Activated T-cell treated with anti-CD3 and anti-CD28 coated beads, Interleukin-2, amount 50 U/mL, for 4 hours (primary cell): ENCODE measurements around the gene COL6A3. TPM values are rescaled to one million over a fixed set of nuclear protein-coding genes. Genes with fewer than 3 reads are reported as not detected.
"Not testable (repeated sequence)": the region's sequence is repeated elsewhere in the genome, so short reads cannot be mapped to it uniquely, and the experiment has no call there.

Source experiments
- ATAC-seq, 2 donors: fragments of 200-7000 bp; cut with Tn5 transposase; one replicate each; pipeline ENCODE4 v1.10.0; 2021
- DNase-seq: peaks from one replicate; pipeline ENCODE4 v3.0.0-alpha.2; 2020
- H3K27me3 Mint-ChIP-seq: one replicate; pipeline ENCODE4 v1.8.0; 2021; ENCODE audit warnings: low read depth, mixed read lengths
- H3K36me3 Mint-ChIP-seq: one replicate; pipeline ENCODE4 v1.8.0; 2022; ENCODE audit warnings: mixed read lengths; ENCODE audit not compliant: insufficient read depth
- H3K4me1 Mint-ChIP-seq: one replicate; pipeline ENCODE4 v1.8.0; 2021; ENCODE audit warnings: low read depth, mixed read lengths
- H3K4me3 Mint-ChIP-seq: one replicate; pipeline ENCODE4 v1.8.0; 2021; ENCODE audit warnings: mild to moderate bottlenecking, moderate library complexity, mixed read lengths
- H3K9me3 Mint-ChIP-seq: one replicate; pipeline ENCODE4 v1.8.0; 2021; ENCODE audit warnings: mixed read lengths
- total RNA-seq, 3 donors: library from RNA; stranded (reverse); gene quantifications; one replicate each; pipeline ENCODE4 v1.2.1, GENCODE V29; 2021

COL6A3 gene
- total RNA-seq, 3 donors from 2014 or later: 19.2 to 33.2 (median 19.4) TPM

GRCh38 chr2:237309011-237309410 lies 105.0 kb downstream of the COL6A3 start:
- Mint-ChIP-seq H3K4me3 (no peak overlapping the region), H3K36me3 (peaks cover 4% of the 10 kb centered on the region), H3K27me3 (peaks cover 11% of the 10 kb centered on the region), H3K9me3 (peaks cover 4% of the 10 kb centered on the region), H3K4me1 (no peaks in the 10 kb centered on the region)
- no peak for DNase-seq
- no peak for ATAC-seq

GRCh38 chr2:237307474-237307873 lies 106.5 kb downstream of the COL6A3 start:
- peaks cover 8% of the 10 kb centered on the region for H3K9me3 Mint-ChIP-seq

GRCh38 chr2:237306787-237307170 lies 107.2 kb downstream of the COL6A3 start:
- Mint-ChIP-seq H3K36me3 (peaks cover 4% of the 10 kb centered on the region), H3K27me3 (peaks cover 11% of the 10 kb centered on the region), H3K4me1 (no peaks in the 10 kb centered on the region), H3K4me3 (no peak overlapping the region), H3K9me3 (peaks cover 10% of the 10 kb centered on the region)
- ATAC-seq (no peak), DNase-seq (no peak)

More at GRCh38 chr2:237307474-237307873, 106.5 kb downstream of the COL6A3 start:
- DNase-seq (no peak), ATAC-seq (no peak)
- Mint-ChIP-seq H3K27me3 (peaks cover 11% of the 10 kb centered on the region), H3K36me3 (peaks cover 4% of the 10 kb centered on the region), H3K4me1 (no peaks in the 10 kb centered on the region), H3K4me3 (no peak overlapping the region)

- ATAC-seq (no peak), DNase-seq (no peak)
- peaks cover 10% of the 10 kb centered on the region for H3K9me3 Mint-ChIP-seq
Measured at GRCh38 chr2:237306083-237306786, 107.7 kb downstream of the COL6A3 start.

GRCh38 chr2:237305579-237305978 lies 108.4 kb downstream of the COL6A3 start:
- DNase-seq (no peak), ATAC-seq (no peak)
- H3K4me1 Mint-ChIP-seq: no peaks in the 10 kb centered on the region
- H3K4me3 Mint-ChIP-seq: no peak overlapping the region
- H3K36me3 Mint-ChIP-seq: peaks cover 4% of the 10 kb centered on the region
- peaks cover 10% of the 10 kb centered on the region for H3K9me3 Mint-ChIP-seq
- peaks cover 11% of the 10 kb centered on the region for H3K27me3 Mint-ChIP-seq

More at GRCh38 chr2:237306083-237306786, 107.7 kb downstream of the COL6A3 start:
- Mint-ChIP-seq H3K4me3 (no peak overlapping the region), H3K4me1 (no peaks in the 10 kb centered on the region), H3K36me3 (peaks cover 4% of the 10 kb centered on the region), H3K27me3 (peaks cover 11% of the 10 kb centered on the region)

GRCh38 chr2:237304763-237305514 lies 109.0 kb downstream of the COL6A3 start:
- no peak for DNase-seq
- Mint-ChIP-seq H3K27me3 (peaks cover 11% of the 10 kb centered on the region), H3K4me3 (no peak overlapping the region)

GRCh38 chr2:237303244-237303643 lies 110.7 kb downstream of the COL6A3 start:
- not testable (repeated sequence) for H3K27me3 Mint-ChIP-seq, H3K4me1 Mint-ChIP-seq, H3K4me3 Mint-ChIP-seq, H3K36me3 Mint-ChIP-seq, DNase-seq, H3K9me3 Mint-ChIP-seq, ATAC-seq

More at GRCh38 chr2:237304763-237305514, 109.0 kb downstream of the COL6A3 start:
- no peak for ATAC-seq
- no peaks in the 10 kb centered on the region for H3K4me1 Mint-ChIP-seq
- H3K9me3 Mint-ChIP-seq: peaks cover 10% of the 10 kb centered on the region
- H3K36me3 Mint-ChIP-seq: peaks cover 4% of the 10 kb centered on the region

- H3K27me3 Mint-ChIP-seq: peaks cover 15% of the 10 kb centered on the region
- DNase-seq (no peak), ATAC-seq (no peak)
- peaks cover 4% of the 10 kb centered on the region for H3K36me3 Mint-ChIP-seq
- no peak overlapping the region for H3K4me3 Mint-ChIP-seq
- H3K9me3 Mint-ChIP-seq: peaks cover 10% of the 10 kb centered on the region
- no peaks in the 10 kb centered on the region for H3K4me1 Mint-ChIP-seq
Measured at GRCh38 chr2:237301595-237301994, 112.4 kb downstream of the COL6A3 start.

- no peak for ATAC-seq
- Mint-ChIP-seq H3K9me3 (peaks cover 10% of the 10 kb centered on the region), H3K4me3 (no peak overlapping the region), H3K36me3 (peaks cover 4% of the 10 kb centered on the region), H3K27me3 (peaks cover 17% of the 10 kb centered on the region), H3K4me1 (no peaks in the 10 kb centered on the region)
- DNase-seq: no peak
Measured at GRCh38 chr2:237300739-237301138, 113.2 kb downstream of the COL6A3 start.

GRCh38 chr2:237299906-237300305 lies 114.1 kb downstream of the COL6A3 start:
- DNase-seq (no peak), ATAC-seq (no peak)
- no peak overlapping the region for H3K4me3 Mint-ChIP-seq
- peaks cover 10% of the 10 kb centered on the region for H3K9me3 Mint-ChIP-seq
- peaks cover 17% of the 10 kb centered on the region for H3K27me3 Mint-ChIP-seq
- no peaks in the 10 kb centered on the region for H3K4me1 Mint-ChIP-seq
- H3K36me3 Mint-ChIP-seq: peaks cover 4% of the 10 kb centered on the region

GRCh38 chr2:237298151-237299118 lies 115.5 kb downstream of the COL6A3 start:
- ATAC-seq: no peak
- Mint-ChIP-seq H3K4me1 (no peaks in the 10 kb centered on the region), H3K4me3 (no peak overlapping the region), H3K9me3 (peaks cover 9% of the 10 kb centered on the region), H3K36me3 (no peaks in the 10 kb centered on the region), H3K27me3 (peaks cover 20% of the 10 kb centered on the region)
- no peak for DNase-seq

GRCh38 chr2:237297421-237298150 lies 116.4 kb downstream of the COL6A3 start:
- DNase-seq: no peak
- Mint-ChIP-seq H3K27me3 (peaks cover 20% of the 10 kb centered on the region), H3K4me3 (no peak overlapping the region), H3K4me1 (no peaks in the 10 kb centered on the region), H3K9me3 (peaks cover 6% of the 10 kb centered on the region), H3K36me3 (no peaks in the 10 kb centered on the region)
- ATAC-seq: no peak

- DNase-seq: no peak
- no peak overlapping the region for H3K4me3 Mint-ChIP-seq
- H3K9me3 Mint-ChIP-seq: peaks cover 3% of the 10 kb centered on the region
- H3K4me1 Mint-ChIP-seq: no peaks in the 10 kb centered on the region
- no peak for ATAC-seq
- peaks cover 21% of the 10 kb centered on the region for H3K27me3 Mint-ChIP-seq
- H3K36me3 Mint-ChIP-seq: no peaks in the 10 kb centered on the region
Measured at GRCh38 chr2:237296756-237297155, 117.2 kb downstream of the COL6A3 start.
